HG02870 (cell line): ENCODE results near the gene NUDT1.

Experiments used
- ATAC-seq: cut with Tn5 transposase; IDR thresholded peaks from one replicate; pipeline ENCODE4 v1.9.1; 2021; ENCODE audit warnings: mild to moderate bottlenecking, moderate library complexity; ENCODE audit not compliant: unreplicated experiment

The NUDT1 gene

DNA sequence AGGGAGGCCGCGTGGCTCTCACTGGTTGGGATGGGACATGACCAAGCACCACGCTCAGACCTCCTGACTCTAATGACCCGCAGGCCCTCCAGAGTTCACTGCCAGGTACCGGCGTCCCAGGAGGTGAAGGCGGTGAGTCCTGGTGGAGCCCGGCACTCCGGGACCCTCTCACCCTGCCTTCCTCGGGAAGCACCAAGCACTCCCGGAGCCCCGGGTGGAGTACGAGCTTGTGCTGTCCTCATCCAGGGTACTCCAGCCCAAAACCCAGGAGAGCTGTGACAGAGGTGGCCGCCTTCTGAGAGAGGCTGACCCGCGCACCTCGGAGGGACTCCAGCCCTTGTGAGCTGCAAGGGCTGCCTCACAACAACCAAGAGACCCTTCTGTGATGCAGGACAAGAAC, 18.7 kb upstream of the NUDT1 start:
- no peak for ATAC-seq

DNA sequence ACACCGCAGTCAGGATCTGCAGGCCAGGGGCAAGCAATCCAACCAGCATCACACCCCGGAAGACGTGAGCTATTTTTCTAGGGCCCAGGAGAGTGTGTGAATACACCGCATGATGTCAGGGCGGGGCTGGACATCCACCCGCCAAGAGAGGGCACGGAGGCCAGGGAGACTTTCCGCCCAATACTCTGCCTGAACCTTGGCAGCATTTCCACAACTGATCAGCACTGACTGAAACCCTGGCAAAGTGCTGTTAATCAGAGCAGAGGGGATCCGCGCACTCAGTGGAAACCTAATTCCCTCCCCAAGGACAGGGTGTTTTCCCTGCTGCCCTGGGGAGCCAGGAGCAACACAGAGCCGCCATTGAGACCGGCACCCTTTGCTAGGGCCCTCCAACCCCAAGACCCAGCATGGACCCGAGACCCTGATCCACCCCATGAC, 17.5 kb upstream of the NUDT1 start:
- no peak for ATAC-seq

DNA sequence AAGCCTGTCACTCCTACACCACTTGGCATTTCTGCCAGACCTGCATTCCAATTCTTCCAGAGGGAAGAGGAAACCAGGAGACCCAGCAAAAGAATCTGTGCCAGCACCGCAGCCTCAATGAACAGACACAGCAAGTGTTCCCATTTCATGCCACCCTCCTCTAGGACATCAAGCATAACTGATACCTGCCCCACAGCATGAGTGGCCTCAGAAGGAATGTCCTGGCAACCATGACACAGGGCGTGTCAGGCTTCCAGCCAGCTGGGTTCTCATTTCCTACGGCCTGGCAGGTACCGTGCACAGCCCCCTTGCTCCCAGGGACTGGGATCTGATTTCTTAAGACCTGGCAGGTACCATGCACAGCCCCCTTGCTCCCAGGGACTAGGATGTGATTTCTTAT, 17.1 kb upstream of the NUDT1 start:
- ATAC-seq = no peak

- no peak for ATAC-seq
Observed at GRCh38 chr7:2225336-2225735, 16.7 kb upstream of the NUDT1 start.

GRCh38 chr7:2225830-2226229, 16.2 kb upstream of the NUDT1 start:
- ATAC-seq = no peak

DNA sequence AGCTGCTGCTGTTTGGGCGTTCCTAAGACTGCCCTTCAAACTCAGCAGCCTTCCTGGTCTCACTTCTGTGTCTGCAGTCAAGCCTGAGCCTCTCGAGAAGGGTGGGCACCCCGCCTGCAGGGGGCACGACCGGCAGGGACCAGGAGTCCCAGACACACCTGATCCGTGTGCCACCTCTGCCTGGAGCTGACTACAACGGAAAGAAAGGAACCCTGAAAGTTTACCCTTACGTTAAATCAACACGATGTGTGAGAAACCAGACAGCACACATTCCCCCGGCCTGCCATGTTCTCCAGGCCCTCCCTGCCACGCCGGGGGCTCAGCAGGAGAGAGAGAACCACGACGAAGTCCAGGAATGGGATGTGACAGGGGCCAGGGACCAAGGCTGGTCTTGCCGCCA, 14.3 kb upstream of the NUDT1 start:
- no peak for ATAC-seq

GRCh38 chr7:2228921-2229320, 13.1 kb upstream of the NUDT1 start:
- ATAC-seq = no peak

DNA sequence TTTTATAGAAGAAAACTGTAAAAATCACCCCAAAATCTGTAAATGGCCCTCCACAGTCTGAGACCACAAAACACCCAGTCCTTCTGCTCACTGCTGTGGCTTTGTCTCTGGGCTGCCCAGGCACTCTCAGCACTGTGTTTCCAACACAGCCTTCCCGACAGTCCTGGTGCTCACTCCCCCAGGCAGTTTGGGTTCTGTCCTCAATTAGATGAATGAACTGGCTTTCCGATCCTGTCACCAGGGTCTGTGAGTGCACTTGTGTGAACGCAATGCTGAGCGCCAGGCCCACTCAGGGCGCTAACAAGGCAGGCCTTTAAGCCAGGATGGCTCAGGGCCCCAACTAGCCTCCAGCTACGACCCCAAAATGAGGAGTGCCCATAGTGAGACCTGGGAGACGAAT, 12.6 kb upstream of the NUDT1 start:
- ATAC-seq = no peak

DNA sequence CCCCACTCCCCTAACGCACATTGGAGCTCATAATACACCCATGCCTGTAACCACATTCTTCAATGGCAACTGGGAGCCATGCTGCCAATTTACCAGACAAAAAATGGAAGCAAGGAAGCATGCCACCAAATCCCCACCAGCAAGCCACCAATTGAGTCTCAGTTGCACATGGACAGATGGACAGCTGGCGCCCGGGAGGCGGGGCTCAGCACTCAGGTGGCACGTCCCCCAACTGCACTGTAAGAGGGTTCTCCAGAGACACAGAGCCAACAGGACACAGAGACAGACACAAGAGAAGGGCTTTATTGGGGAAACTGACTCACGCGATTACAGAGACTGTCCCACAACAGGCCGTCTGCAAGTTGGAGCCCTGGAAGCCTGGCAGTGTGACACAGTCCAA, 11.8 kb upstream of the NUDT1 start:
- no peak for ATAC-seq

- ATAC-seq = no peak
Observed at GRCh38 chr7:2230882-2231281, 11.1 kb upstream of the NUDT1 start.

DNA sequence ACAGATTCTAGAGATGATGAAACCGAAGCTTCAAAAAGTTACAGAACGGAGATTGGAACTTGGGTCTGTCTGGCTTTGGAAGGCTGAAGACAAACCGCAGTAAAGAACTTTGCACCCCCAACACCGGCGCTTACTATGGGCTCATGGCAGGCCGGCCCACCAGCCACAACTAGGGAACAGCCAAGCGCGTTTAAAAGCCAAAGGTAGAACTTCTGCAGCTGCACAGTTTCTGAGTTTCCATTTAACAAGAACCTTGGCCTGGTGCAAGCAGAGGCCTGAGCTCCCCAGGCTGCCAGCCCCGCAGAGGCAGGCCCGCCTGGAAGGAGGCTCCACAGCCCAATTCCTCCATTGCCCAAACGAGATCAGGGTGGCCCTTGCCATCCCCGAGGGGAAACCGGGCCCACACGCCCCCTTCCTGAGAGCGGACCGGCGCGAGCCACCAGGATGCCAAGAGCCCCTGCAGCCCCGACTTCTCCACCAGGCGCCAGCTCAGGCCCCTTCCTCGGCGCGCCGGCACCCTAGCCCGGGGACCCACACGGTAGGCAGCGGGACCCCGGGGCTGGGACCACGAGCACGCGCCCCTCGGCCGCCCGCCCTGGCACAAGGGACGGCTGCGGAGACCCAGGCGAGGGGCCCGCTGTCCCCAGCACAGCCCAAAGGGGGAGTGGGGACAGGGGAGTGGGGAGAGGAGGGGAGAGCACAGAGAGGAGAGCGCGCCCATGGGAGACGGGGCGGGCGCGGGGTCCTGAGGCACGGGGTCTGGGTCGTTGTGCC, 9.8 kb upstream of the NUDT1 start:
- peak; percentile 27 for ATAC-seq

- peak; percentile 56 for ATAC-seq
Observed at GRCh38 chr7:2232766-2233520, 9.1 kb upstream of the NUDT1 start, which contains the start of gene MAD1L1. TSS of gene MAD1L1 (minus strand) at chr7:2232945. CDS start at chr7:2230133, 2,812 bp downstream.

- ATAC-seq = no peak
Observed at GRCh38 chr7:2233926-2234325, 8.1 kb upstream of the NUDT1 start.

- ATAC-seq = peak; percentile 70
Observed at GRCh38 chr7:2237109-2237602, 4.9 kb upstream of the NUDT1 start.

DNA sequence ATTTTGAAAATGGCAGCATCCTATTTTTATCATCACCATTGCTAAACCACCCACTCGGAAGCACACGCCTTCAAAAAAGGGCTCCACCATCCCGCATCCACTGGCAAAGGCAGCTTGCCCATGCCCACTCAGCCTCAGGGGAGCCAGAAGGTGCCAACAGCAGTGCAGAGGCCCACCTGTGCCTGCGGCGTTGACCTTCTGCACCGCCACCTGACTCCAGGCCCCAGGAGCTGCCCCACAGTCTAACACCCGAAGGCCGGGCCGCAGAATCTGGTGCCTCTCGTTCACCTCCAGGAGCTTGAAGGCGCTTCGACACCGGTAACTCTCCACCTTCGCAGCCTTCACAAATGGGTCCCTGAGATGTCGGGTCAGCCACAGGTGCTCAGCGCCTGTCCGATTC, 2.8 kb upstream of the NUDT1 start:
- ATAC-seq = no peak

DNA sequence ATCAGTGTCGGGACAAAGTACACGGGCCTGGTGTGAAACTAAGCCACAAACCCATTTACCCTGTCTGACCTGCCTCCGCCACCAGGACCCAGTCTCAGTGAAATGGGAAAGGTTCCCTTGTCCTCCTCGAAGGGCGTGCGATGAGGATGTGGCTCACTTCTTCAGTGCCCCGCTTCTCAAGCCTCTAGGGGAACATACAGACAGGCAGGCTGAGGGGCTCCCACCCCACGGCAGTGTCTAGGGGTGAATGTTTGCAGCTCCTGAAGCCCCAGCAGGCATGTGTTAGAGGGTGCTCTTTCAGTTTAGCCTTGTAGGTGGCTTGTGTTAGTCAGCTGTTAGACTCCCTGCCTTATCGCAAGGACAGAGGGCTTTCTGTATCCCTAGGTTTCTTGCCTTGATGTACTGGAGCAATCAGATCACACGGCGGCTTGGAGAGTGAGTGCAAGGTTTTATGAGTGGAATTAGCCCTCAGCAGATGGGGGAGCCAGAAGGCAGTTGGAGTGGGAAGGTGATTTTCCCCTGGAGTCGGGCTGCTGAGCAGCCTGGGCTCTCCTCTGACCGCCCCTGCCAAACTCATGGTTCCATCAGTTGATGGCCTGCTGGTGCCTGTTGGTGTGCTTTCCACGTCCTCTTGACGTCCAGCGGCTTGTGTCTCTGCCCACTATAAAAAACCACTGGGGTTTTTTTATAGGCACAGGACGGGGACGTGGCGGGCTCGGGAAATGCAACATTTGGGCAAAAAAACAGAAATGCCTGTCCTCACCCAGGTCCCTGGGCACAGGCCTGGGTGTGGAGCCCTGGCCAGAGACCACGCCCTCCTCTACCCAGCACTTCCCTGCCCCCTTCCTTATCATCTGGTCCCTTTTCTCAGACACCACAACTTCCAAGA, 759 bp downstream of the NUDT1 start:
- ATAC-seq = no peak

DNA sequence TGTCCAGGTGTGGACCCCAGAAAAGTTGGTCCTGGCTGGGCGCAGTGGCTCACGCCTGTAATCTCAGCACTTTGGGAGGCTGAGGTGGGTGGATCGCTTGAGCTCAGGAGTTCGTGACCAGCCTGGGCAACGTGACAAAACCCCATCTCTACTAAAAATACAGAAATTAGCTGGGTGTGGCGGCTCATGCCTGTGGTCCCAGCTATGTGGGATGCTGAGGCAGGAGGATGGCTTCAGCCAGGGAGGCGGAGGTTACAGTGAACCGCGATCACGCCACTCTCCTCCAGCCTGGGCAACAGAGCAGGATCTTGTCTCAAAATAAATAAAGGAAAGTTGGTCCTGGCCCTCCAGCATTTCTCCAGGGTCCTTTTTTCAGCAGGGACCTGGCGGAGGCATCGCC, 1.4 kb downstream of the NUDT1 start:
- no peak for ATAC-seq

GRCh38 chr7:2244404-2244995, 2.5 kb downstream of the NUDT1 start:
- no peak for ATAC-seq

GRCh38 chr7:2245883-2246675, 4.1 kb downstream of the NUDT1 start:
- no peak for ATAC-seq
